Measurements from ENCODE around the gene VAV2.

VAV2 gene

DNA sequence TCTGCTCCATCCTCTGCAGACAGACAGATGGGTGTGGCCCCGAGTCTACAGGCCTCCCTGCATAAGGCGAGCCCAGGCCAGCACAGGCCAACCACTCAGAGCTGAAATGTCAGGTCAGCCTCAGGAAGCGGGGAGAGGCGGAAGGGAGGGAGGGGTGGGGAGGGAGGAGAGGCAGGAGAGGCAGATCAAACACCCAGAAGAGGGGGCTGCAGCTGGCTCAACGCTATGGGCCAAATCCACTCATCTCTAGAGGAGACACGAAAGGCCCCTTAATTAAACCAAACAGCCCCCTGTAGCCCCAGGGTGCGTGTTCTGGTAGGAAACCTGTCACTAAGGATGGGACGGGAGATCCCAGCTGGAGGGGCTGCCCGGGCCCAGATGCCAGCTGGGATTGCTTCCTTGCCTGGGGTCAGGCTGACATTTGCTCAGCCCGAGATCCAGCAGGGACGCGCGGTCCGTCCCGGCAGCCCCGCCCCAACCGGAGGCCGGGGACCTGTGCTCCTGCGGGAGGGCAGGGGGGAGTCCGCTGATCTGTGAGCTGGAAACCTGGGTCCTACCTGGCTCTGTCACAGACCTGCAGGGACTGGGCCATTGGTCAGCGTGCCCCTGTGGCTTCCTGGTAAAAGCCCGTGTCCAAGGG, 156.7 kb downstream of the VAV2 start:
- no peak overlapping the region for H3K9ac ChIP-seq (ENCODE audit: low read length)
- H4K20me1 ChIP-seq (ENCODE audit: low read depth, low read length), result no peaks in the 10 kb centered on the region

DNA sequence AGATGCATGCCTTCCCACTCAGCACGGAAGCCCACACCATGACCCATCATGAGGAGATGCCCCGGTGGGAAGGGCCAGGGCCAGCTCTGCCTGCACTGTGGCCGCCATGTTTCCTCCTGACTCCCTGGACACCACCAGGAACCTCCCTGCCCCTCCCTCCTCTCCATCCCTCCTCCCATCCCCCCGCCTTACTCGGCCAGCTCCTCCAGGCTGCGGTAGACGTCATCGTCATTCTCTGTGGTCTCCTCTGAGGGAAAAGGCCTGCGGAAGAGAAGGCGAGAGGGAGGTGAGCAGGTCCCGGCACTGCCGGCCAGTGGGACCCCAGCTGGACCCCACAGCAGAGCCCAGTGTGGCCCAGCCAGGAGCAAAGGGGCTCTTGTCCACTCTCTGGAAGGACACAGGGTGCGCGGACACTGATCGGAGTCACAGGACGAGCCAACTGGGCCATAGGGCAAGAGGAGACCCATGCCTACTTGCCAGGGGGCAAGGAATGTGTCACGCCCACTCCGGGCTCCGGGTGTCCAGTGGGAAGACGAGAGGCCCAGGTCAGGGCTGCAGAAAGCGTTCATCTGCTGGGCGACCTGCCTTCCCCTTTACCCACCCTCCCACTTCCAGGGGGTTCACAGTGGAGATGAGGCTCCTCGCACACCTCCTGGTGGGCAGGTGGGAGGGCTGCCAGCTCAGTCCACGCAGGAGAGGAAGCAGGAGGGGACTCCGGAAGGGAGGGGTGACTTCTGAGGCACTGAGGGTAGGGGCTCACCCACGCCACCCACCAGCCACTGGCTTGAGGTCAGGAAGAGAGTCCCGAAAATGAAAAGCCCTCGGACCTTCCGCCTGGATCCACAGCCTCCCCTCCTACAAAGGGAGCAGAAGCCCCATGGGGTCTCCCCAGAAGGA, 157.8 kb downstream of the VAV2 start:
- H3K27me3 ChIP-seq (ENCODE audit: low read length), result no peaks in the 10 kb centered on the region
- no peak overlapping the region for H3K9ac ChIP-seq (ENCODE audit: low read length)
- peaks cover 4% of the 10 kb centered on the region; the same call in 1 of the 2 replicates for H3K79me2 ChIP-seq (ENCODE audit: insufficient read depth, low read length)
- H3F3A ChIP-seq (ENCODE audit: insufficient read depth), result no peaks in the 10 kb centered on the region
- H4K20me1 ChIP-seq (ENCODE audit: low read depth, low read length), result no peaks in the 10 kb centered on the region
- no peaks in the 10 kb centered on the region for H3K36me3 ChIP-seq (ENCODE audit: low read length)
- TF ChIP-seq, protein P1, sequence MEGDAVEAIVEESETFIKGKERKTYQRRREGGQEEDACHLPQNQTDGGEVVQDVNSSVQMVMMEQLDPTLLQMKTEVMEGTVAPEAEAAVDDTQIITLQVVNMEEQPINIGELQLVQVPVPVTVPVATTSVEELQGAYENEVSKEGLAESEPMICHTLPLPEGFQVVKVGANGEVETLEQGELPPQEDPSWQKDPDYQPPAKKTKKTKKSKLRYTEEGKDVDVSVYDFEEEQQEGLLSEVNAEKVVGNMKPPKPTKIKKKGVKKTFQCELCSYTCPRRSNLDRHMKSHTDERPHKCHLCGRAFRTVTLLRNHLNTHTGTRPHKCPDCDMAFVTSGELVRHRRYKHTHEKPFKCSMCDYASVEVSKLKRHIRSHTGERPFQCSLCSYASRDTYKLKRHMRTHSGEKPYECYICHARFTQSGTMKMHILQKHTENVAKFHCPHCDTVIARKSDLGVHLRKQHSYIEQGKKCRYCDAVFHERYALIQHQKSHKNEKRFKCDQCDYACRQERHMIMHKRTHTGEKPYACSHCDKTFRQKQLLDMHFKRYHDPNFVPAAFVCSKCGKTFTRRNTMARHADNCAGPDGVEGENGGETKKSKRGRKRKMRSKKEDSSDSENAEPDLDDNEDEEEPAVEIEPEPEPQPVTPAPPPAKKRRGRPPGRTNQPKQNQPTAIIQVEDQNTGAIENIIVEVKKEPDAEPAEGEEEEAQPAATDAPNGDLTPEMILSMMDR (IDR thresholded peaks at IDR 0.05; ENCODE audit: insufficient read depth, low read length, poor library complexity, severe bottlenecking), result no peak
- no peak for TF ChIP-seq EZH2phosphoT487 (conservative IDR thresholded peaks at IDR 0.05; ENCODE audit: low read length)
- H3K9me2 ChIP-seq (replicated peaks; ENCODE audit: insufficient read depth, low read length), result no peaks in the 10 kb centered on the region
- H3K4me2 ChIP-seq (ENCODE audit: low read depth, low read length, poor library complexity, severe bottlenecking), result no peak overlapping the region
- H3K4me3 ChIP-seq (ENCODE audit: insufficient read depth, low read length, poor library complexity, severe bottlenecking), result no peak overlapping the region
- H3K27ac ChIP-seq (ENCODE audit: low read depth, low read length), result no peak overlapping the region
- no peak overlapping the region for H2AFZ ChIP-seq (ENCODE audit: low read depth, low read length, severe bottlenecking)
- H3K9me3 ChIP-seq (ENCODE audit: insufficient read depth, low read length), result no peaks in the 10 kb centered on the region

More for the DNA sequence above, 156.7 kb downstream of the VAV2 start:
- Histone ChIP-seq H3K4me3 (ENCODE audit: insufficient read depth, low read length, poor library complexity, severe bottlenecking) (no peak overlapping the region), H3K79me2 (ENCODE audit: insufficient read depth, low read length) (peaks cover 4% of the 10 kb centered on the region; the same call in 1 of the 2 replicates), H3K4me2 (ENCODE audit: low read depth, low read length, poor library complexity, severe bottlenecking) (no peak overlapping the region), H3F3A (ENCODE audit: insufficient read depth) (no peaks in the 10 kb centered on the region), H3K9me2 (replicated peaks; ENCODE audit: insufficient read depth, low read length) (no peaks in the 10 kb centered on the region), H3K27me3 (ENCODE audit: low read length) (no peaks in the 10 kb centered on the region), H2AFZ (ENCODE audit: low read depth, low read length, severe bottlenecking) (no peak overlapping the region), H3K9me3 (ENCODE audit: insufficient read depth, low read length) (no peaks in the 10 kb centered on the region), H3K27ac (ENCODE audit: low read depth, low read length) (no peak overlapping the region), H3K36me3 (ENCODE audit: low read length) (no peaks in the 10 kb centered on the region)
- TF ChIP-seq EZH2phosphoT487 (conservative IDR thresholded peaks at IDR 0.05; ENCODE audit: low read length), result no peak
- TF ChIP-seq, protein P1 (IDR thresholded peaks at IDR 0.05; ENCODE audit: insufficient read depth, low read length, poor library complexity, severe bottlenecking), result no peak

GRCh38 chr9:133833388-133834025, 158.6 kb downstream of the VAV2 start:
- Histone ChIP-seq H3K4me2 (ENCODE audit: low read depth, low read length, poor library complexity, severe bottlenecking) (no peak overlapping the region), H3K4me3 (ENCODE audit: insufficient read depth, low read length, poor library complexity, severe bottlenecking) (no peak overlapping the region), H3K9ac (ENCODE audit: low read length) (no peak overlapping the region), H3K27ac (ENCODE audit: low read depth, low read length) (no peak overlapping the region), H4K20me1 (ENCODE audit: low read depth, low read length) (no peaks in the 10 kb centered on the region), H3K27me3 (ENCODE audit: low read length) (no peaks in the 10 kb centered on the region), H3K36me3 (ENCODE audit: low read length) (no peaks in the 10 kb centered on the region), H3K79me2 (ENCODE audit: insufficient read depth, low read length) (peaks cover 4% of the 10 kb centered on the region; the same call in 1 of the 2 replicates), H2AFZ (ENCODE audit: low read depth, low read length, severe bottlenecking) (no peak overlapping the region), H3K9me2 (replicated peaks; ENCODE audit: insufficient read depth, low read length) (no peaks in the 10 kb centered on the region), H3F3A (ENCODE audit: insufficient read depth) (no peaks in the 10 kb centered on the region), H3K9me3 (ENCODE audit: insufficient read depth, low read length) (no peaks in the 10 kb centered on the region)
- TF ChIP-seq, protein P1 (IDR thresholded peaks at IDR 0.05; ENCODE audit: insufficient read depth, low read length, poor library complexity, severe bottlenecking), result no peak
- TF ChIP-seq EZH2phosphoT487 (conservative IDR thresholded peaks at IDR 0.05; ENCODE audit: low read length), result no peak
